ENCODE results near the gene CEP95.
"Not testable (repeated sequence)": the region's sequence is repeated elsewhere in the genome, so short reads cannot be mapped to it uniquely, and the experiment has no call there.

CEP95 gene

GRCh38 chr17:64460955-64461354 lies 45.8 kb upstream of the CEP95 start:
- Histone ChIP-seq H3K4me2 (no peak overlapping the region), H2AFZ (ENCODE audit: low read depth) (no peak overlapping the region), H3K79me2 (ENCODE audit: insufficient read depth, low read depth) (no peaks in the 10 kb centered on the region), H3K27me3 (ENCODE audit: insufficient read depth, low read depth) (no peaks in the 10 kb centered on the region), H3K9ac (no peak overlapping the region), H4K20me1 (ENCODE audit: insufficient read depth) (no peaks in the 10 kb centered on the region), H3K36me3 (ENCODE audit: insufficient read depth) (no peaks in the 10 kb centered on the region), H3K4me1 (ENCODE audit: low read depth, poor library complexity, severe bottlenecking) (peaks cover 4% of the 10 kb centered on the region), H3K27ac (no peak overlapping the region), H3K4me3 (IDR thresholded peaks at IDR 0.05; ENCODE audit: insufficient read depth, low read depth, low read length) (no peak overlapping the region)
- TF ChIP-seq CTCF (conservative IDR thresholded peaks at IDR 0.05; ENCODE audit: low read depth, low read length), result no peak

- TF ChIP-seq CTCF (conservative IDR thresholded peaks at IDR 0.05; ENCODE audit: low read depth, low read length), result no peak
- Histone ChIP-seq H2AFZ (ENCODE audit: low read depth) (no peak overlapping the region), H3K79me2 (ENCODE audit: insufficient read depth, low read depth) (no peaks in the 10 kb centered on the region), H3K4me1 (ENCODE audit: low read depth, poor library complexity, severe bottlenecking) (no peaks in the 10 kb centered on the region), H3K27ac (no peak overlapping the region), H3K4me3 (IDR thresholded peaks at IDR 0.05; ENCODE audit: insufficient read depth, low read depth, low read length) (no peak overlapping the region), H4K20me1 (ENCODE audit: insufficient read depth) (no peaks in the 10 kb centered on the region), H3K27me3 (ENCODE audit: insufficient read depth, low read depth) (no peaks in the 10 kb centered on the region), H3K36me3 (ENCODE audit: insufficient read depth) (no peaks in the 10 kb centered on the region), H3K4me2 (no peak overlapping the region), H3K9ac (no peak overlapping the region)
Observed at GRCh38 chr17:64461788-64462187, 45.0 kb upstream of the CEP95 start.

- Histone ChIP-seq H3K27me3 (ENCODE audit: insufficient read depth, low read depth) (no peaks in the 10 kb centered on the region), H3K9ac (no peak overlapping the region), H3K27ac (no peak overlapping the region), H4K20me1 (ENCODE audit: insufficient read depth) (no peaks in the 10 kb centered on the region), H3K4me1 (ENCODE audit: low read depth, poor library complexity, severe bottlenecking) (no peaks in the 10 kb centered on the region), H2AFZ (ENCODE audit: low read depth) (no peak overlapping the region), H3K79me2 (ENCODE audit: insufficient read depth, low read depth) (no peaks in the 10 kb centered on the region), H3K4me2 (no peak overlapping the region), H3K4me3 (IDR thresholded peaks at IDR 0.05; ENCODE audit: insufficient read depth, low read depth, low read length) (no peak overlapping the region), H3K36me3 (ENCODE audit: insufficient read depth) (no peaks in the 10 kb centered on the region)
- no peak for TF ChIP-seq CTCF (conservative IDR thresholded peaks at IDR 0.05; ENCODE audit: low read depth, low read length)
Observed at GRCh38 chr17:64466019-64466735, 40.6 kb upstream of the CEP95 start.

GRCh38 chr17:64466834-64467233 lies 39.9 kb upstream of the CEP95 start:
- not testable (repeated sequence) for H3K79me2 ChIP-seq (ENCODE audit: insufficient read depth, low read depth); H3K36me3 ChIP-seq (ENCODE audit: insufficient read depth); H3K4me2 ChIP-seq

GRCh38 chr17:64470625-64471024 lies 36.2 kb upstream of the CEP95 start:
- H3K4me1 ChIP-seq (ENCODE audit: low read depth, poor library complexity, severe bottlenecking), result no peaks in the 10 kb centered on the region
- no peak overlapping the region for H3K27ac ChIP-seq
- H3K27me3 ChIP-seq (ENCODE audit: insufficient read depth, low read depth), result no peaks in the 10 kb centered on the region
- H3K79me2 ChIP-seq (ENCODE audit: insufficient read depth, low read depth), result no peaks in the 10 kb centered on the region
- H2AFZ ChIP-seq (ENCODE audit: low read depth), result no peak overlapping the region
- no peaks in the 10 kb centered on the region for H3K36me3 ChIP-seq (ENCODE audit: insufficient read depth)
- no peak for TF ChIP-seq CTCF (conservative IDR thresholded peaks at IDR 0.05; ENCODE audit: low read depth, low read length)
- H4K20me1 ChIP-seq (ENCODE audit: insufficient read depth), result no peaks in the 10 kb centered on the region
- no peak overlapping the region for H3K4me2 ChIP-seq
- no peak overlapping the region for H3K4me3 ChIP-seq (IDR thresholded peaks at IDR 0.05; ENCODE audit: insufficient read depth, low read depth, low read length)
- no peak overlapping the region for H3K9ac ChIP-seq

More at GRCh38 chr17:64466834-64467233, 39.9 kb upstream of the CEP95 start:
- not testable (repeated sequence) for H2AFZ ChIP-seq (ENCODE audit: low read depth); H3K4me1 ChIP-seq (ENCODE audit: low read depth, poor library complexity, severe bottlenecking); H3K9ac ChIP-seq; H3K4me3 ChIP-seq (IDR thresholded peaks at IDR 0.05; ENCODE audit: insufficient read depth, low read depth, low read length); H3K27ac ChIP-seq; H3K27me3 ChIP-seq (ENCODE audit: insufficient read depth, low read depth); H4K20me1 ChIP-seq (ENCODE audit: insufficient read depth)

Measured in KMS-11 (cell line).